ENCODE data around the gene IRF5.
A peak's percentile ranks its signal among the peaks of the same experiment; 100 is the strongest.

The IRF5 gene

DNA sequence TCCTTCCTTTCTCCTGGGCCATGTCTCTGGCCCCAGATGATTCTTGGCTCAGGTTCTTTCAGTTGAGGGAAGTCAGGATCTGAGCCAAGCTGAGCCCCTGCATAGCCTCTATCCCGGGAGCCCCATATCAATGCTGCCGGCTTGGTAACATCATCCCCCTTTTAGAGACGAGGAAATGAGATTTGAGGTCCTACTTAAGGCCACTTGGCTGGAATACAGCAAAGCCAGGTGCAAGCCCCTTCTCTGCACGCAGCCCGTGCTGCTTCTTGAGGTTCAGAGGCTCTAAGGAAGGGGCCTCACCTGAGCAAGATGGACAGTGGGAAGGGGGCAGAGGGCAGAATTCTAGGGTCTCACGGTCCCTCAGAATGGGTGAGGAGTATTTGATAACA is 2.4 kb upstream of the IRF5 start:
- H2AFZ ChIP-seq (ENCODE audit: low read length): no peak overlapping the region
- peaks cover 6% of the 10 kb centered on the region for H3K27me3 ChIP-seq (ENCODE audit: insufficient read depth, low read length, poor library complexity, severe bottlenecking)
- H3K4me1 ChIP-seq (ENCODE audit: insufficient read depth, low read length, poor library complexity, severe bottlenecking): peaks cover 39% of the 10 kb centered on the region
- no peak overlapping the region for H3K4me2 ChIP-seq (ENCODE audit: low read depth, low read length, poor library complexity, severe bottlenecking)
- H3K4me3 ChIP-seq (ENCODE audit: low read length, poor library complexity, severe bottlenecking): no peak overlapping the region
- no peaks in the 10 kb centered on the region for H3K9me2 ChIP-seq (replicated peaks; ENCODE audit: low read depth, low read length)
- H3K79me2 ChIP-seq (ENCODE audit: insufficient read depth, low read length): peaks cover 56% of the 10 kb centered on the region
- H3K36me3 ChIP-seq (ENCODE audit: insufficient read depth, low read length): no peaks in the 10 kb centered on the region
- no peaks in the 10 kb centered on the region for H4K20me1 ChIP-seq (ENCODE audit: insufficient read depth, low read length, poor library complexity, severe bottlenecking)
- no peaks in the 10 kb centered on the region for H3K9me3 ChIP-seq (ENCODE audit: insufficient read depth, low read depth, low read length)
- H3F3A ChIP-seq (ENCODE audit: low read depth): peaks cover 3% of the 10 kb centered on the region; the same call in 1 of the 2 replicates
- TF ChIP-seq CTCF (conservative IDR thresholded peaks at IDR 0.05; ENCODE audit: low read length) (no peak), EZH2phosphoT487 (IDR thresholded peaks at IDR 0.05; ENCODE audit: borderline replicate concordance) (no peak)
- no peak overlapping the region for H3K9ac ChIP-seq (ENCODE audit: low read depth, low read length, poor library complexity, severe bottlenecking)

DNA sequence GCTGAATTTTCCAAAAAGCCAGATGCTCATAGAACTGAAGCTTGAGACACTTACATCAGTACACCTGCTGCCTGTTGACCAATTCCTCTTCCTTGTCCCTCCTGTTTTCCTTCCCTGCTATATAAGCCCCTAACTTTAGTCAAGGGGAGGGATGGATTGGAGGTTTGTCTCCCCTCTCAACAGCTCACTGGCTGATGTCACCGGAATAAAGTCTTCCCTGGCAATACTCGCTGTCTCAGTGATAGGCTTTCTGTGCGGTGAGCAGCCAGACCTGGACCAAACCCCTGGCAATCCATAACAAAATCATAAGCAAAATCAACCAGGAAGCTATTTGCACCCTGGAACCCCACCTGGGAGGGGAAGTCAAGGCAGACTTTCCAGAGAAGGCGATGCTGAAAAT is 929 bp upstream of the IRF5 start:
- Histone ChIP-seq H2AFZ (ENCODE audit: low read length) (no peak overlapping the region), H3K4me1 (ENCODE audit: insufficient read depth, low read length, poor library complexity, severe bottlenecking) (peaks cover 47% of the 10 kb centered on the region), H3K36me3 (ENCODE audit: insufficient read depth, low read length) (no peaks in the 10 kb centered on the region), H3K9me2 (replicated peaks; ENCODE audit: low read depth, low read length) (no peaks in the 10 kb centered on the region), H3K79me2 (ENCODE audit: insufficient read depth, low read length) (peaks cover 60% of the 10 kb centered on the region), H3K9me3 (ENCODE audit: insufficient read depth, low read depth, low read length) (no peaks in the 10 kb centered on the region), H3K4me3 (ENCODE audit: low read length, poor library complexity, severe bottlenecking) (peak overlapping the region; percentile 86), H4K20me1 (ENCODE audit: insufficient read depth, low read length, poor library complexity, severe bottlenecking) (no peaks in the 10 kb centered on the region), H3K4me2 (ENCODE audit: low read depth, low read length, poor library complexity, severe bottlenecking) (peak overlapping the region; percentile 97), H3K27me3 (ENCODE audit: insufficient read depth, low read length, poor library complexity, severe bottlenecking) (peaks cover 6% of the 10 kb centered on the region), H3F3A (ENCODE audit: low read depth) (peaks cover 7% of the 10 kb centered on the region; the same call in 1 of the 2 replicates), H3K9ac (ENCODE audit: low read depth, low read length, poor library complexity, severe bottlenecking) (peak overlapping the region; percentile 97)
- TF ChIP-seq EZH2phosphoT487 (IDR thresholded peaks at IDR 0.05; ENCODE audit: borderline replicate concordance): no peak
- no peak for TF ChIP-seq CTCF (conservative IDR thresholded peaks at IDR 0.05; ENCODE audit: low read length)

DNA sequence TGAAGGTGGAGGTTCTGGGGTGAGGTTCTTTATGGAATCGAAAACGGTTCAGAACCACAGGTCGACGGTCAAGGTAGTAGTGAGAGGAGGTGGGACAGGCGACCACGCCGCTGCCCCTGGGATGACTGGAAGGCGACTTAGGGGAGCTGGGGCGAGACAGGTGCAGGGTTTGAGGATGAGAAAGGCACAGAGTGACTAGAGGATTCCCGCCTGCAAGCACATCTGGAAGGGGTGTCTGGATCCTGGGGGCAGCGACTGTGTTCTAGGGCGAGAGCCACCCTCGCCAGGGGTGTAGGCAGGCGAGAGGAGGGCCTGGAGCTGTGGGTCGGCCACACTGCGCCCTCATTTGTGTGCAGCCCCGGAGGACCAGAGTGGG is 468 bp upstream of the IRF5 start:
- H3K79me2 ChIP-seq (ENCODE audit: insufficient read depth, low read length): peaks cover 60% of the 10 kb centered on the region
- H3K4me1 ChIP-seq (ENCODE audit: insufficient read depth, low read length, poor library complexity, severe bottlenecking): peaks cover 47% of the 10 kb centered on the region
- peak overlapping the region; percentile 97 for H3K4me2 ChIP-seq (ENCODE audit: low read depth, low read length, poor library complexity, severe bottlenecking)
- H3K9me3 ChIP-seq (ENCODE audit: insufficient read depth, low read depth, low read length): no peaks in the 10 kb centered on the region
- peak overlapping the region; percentile 86 for H3K4me3 ChIP-seq (ENCODE audit: low read length, poor library complexity, severe bottlenecking)
- H3K9ac ChIP-seq (ENCODE audit: low read depth, low read length, poor library complexity, severe bottlenecking): peak overlapping the region; percentile 97
- no peaks in the 10 kb centered on the region for H3K9me2 ChIP-seq (replicated peaks; ENCODE audit: low read depth, low read length)
- peak overlapping the region; percentile 74; the same call in 1 of the 2 replicates for H2AFZ ChIP-seq (ENCODE audit: low read length)
- TF ChIP-seq CTCF (conservative IDR thresholded peaks at IDR 0.05; ENCODE audit: low read length): no peak
- TF ChIP-seq EZH2phosphoT487 (IDR thresholded peaks at IDR 0.05; ENCODE audit: borderline replicate concordance): no peak
- no peaks in the 10 kb centered on the region for H4K20me1 ChIP-seq (ENCODE audit: insufficient read depth, low read length, poor library complexity, severe bottlenecking)
- peaks cover 7% of the 10 kb centered on the region; the same call in 1 of the 2 replicates for H3F3A ChIP-seq (ENCODE audit: low read depth)
- H3K27me3 ChIP-seq (ENCODE audit: insufficient read depth, low read length, poor library complexity, severe bottlenecking): peaks cover 6% of the 10 kb centered on the region
- no peaks in the 10 kb centered on the region for H3K36me3 ChIP-seq (ENCODE audit: insufficient read depth, low read length)
